ENCODE measurements around the gene KLHL22.

GRCh38 chr22:20542736-20543135 lies 47.1 kb upstream of the KLHL22 start:
- TF ChIP-seq CTCF (IDR thresholded peaks at IDR 0.05; ENCODE audit: low read depth, low read length) (no peak), EZH2phosphoT487 (IDR thresholded peaks at IDR 0.05; ENCODE audit: low read depth) (no peak)
